Activated T-helper 2 cell treated with anti-CD3 and anti-CD28 coated beads, Interferon-gamma antibody, Interleukin-2, Interleukin-4, amounts not matched to agents 10 μg/mL and 5 μg/mL and 100 μg/mL, durations not matched to agents 14 hours and 24 hours and 36 hours (primary cell): Measurements from ENCODE around the gene ZNF486. TPM values are rescaled to one million over a fixed set of nuclear protein-coding genes. Genes with fewer than 3 reads are reported as not detected.
"Not testable (repeated sequence)": the region's sequence is repeated elsewhere in the genome, so short reads cannot be mapped to it uniquely, and the experiment has no call there.

ENCODE experiments used
- DNase-seq: peaks from one replicate; pipeline ENCODE4 v3.0.0; 2021; ENCODE audit warnings: low spot score
- H3K27ac Mint-ChIP-seq: one replicate; pipeline ENCODE4 v1.8.0; 2021; ENCODE audit warnings: mixed read lengths
- H3K27me3 Mint-ChIP-seq: one replicate; pipeline ENCODE4 v1.8.0; 2021; ENCODE audit warnings: low read depth, mixed read lengths
- H3K36me3 Mint-ChIP-seq: one replicate; pipeline ENCODE4 v1.8.0; 2021; ENCODE audit warnings: low read depth, mixed read lengths
- H3K4me1 Mint-ChIP-seq: one replicate; pipeline ENCODE4 v1.8.0; 2021; ENCODE audit warnings: low read depth, mixed read lengths
- H3K4me3 Mint-ChIP-seq: one replicate; pipeline ENCODE4 v1.8.0; 2021; ENCODE audit warnings: low read depth, mild to moderate bottlenecking, moderate library complexity, mixed read lengths
- H3K9me3 Mint-ChIP-seq: one replicate; pipeline ENCODE4 v1.8.0; 2021; ENCODE audit warnings: mixed read lengths
- intact Hi-C: fragments of 100-400 bp; cut with micrococcal nuclease; formaldehyde crosslinking; loops from one replicate; pipeline ENCODE4 v1.15.1; 2023
- total RNA-seq: library from RNA; stranded (reverse); gene quantifications from 2 replicates; pipeline ENCODE4 v1.2.3, GENCODE V29; 2022

The ZNF486 gene
- total RNA-seq, 1 donor from 2014 or later, result 4.2 TPM

- intact Hi-C loops, result no loop called here
- Mint-ChIP-seq H3K36me3 (no peaks in the 10 kb centered on the region), H3K9me3 (peaks cover 36% of the 10 kb centered on the region), H3K4me3 (no peak overlapping the region), H3K27me3 (no peaks in the 10 kb centered on the region), H3K27ac (no peak overlapping the region), H3K4me1 (no peaks in the 10 kb centered on the region)
- no peak for DNase-seq
These were observed 76.6 kb downstream of the ZNF486 start for GRCh38 chr19:20243629-20244028.

DNA sequence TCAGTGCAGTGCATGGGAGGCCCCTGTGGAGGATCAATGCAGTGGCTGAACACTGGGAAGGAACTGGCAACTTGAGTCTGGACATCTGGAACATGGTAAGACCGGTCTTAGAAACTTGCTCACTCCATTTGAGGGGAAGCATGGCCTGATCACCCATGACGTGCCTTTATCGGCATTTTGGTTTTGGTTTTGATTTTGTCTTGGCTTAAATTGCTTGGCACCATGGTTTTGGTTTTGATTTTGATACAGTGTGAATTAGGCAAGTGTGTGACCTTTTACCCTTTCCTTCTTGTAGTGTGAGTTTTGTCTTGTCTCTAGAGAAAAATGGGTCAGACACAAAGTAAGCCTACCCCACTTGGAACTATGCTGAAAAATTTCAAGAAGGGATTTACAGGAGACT is 77.3 kb downstream of the ZNF486 start:
- intact Hi-C loops, result no loop called here
- DNase-seq, result no peak
- H3K36me3 Mint-ChIP-seq, result no peaks in the 10 kb centered on the region
- H3K27ac Mint-ChIP-seq, result no peak overlapping the region
- H3K4me3 Mint-ChIP-seq, result no peak overlapping the region
- peaks cover 32% of the 10 kb centered on the region for H3K9me3 Mint-ChIP-seq
- no peaks in the 10 kb centered on the region for H3K4me1 Mint-ChIP-seq
- H3K27me3 Mint-ChIP-seq, result no peaks in the 10 kb centered on the region

DNA sequence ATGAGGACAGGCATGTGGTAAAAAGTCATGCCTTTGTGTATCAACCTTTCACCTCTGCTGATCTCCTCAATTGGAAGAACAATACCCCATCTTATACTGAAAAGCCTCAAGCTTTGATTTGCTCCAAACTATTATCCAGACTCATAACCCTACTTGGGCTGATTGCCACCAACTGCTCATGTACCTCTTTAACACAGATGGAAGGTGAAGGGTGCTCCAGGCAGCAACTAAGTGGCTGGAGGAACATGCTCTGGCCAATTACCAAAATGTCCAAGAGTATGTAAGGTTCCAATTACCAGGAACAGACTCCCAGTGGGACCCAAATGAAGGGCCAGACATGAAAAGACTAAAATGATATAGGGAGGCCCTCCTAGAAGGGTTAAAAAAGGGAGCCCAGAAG is 78.3 kb downstream of the ZNF486 start:
- Mint-ChIP-seq H3K4me1 (no peaks in the 10 kb centered on the region), H3K9me3 (peaks cover 28% of the 10 kb centered on the region), H3K27ac (no peak overlapping the region), H3K4me3 (no peak overlapping the region), H3K27me3 (no peaks in the 10 kb centered on the region), H3K36me3 (no peaks in the 10 kb centered on the region)
- intact Hi-C loops, result no loop called here
- no peak for DNase-seq

DNA sequence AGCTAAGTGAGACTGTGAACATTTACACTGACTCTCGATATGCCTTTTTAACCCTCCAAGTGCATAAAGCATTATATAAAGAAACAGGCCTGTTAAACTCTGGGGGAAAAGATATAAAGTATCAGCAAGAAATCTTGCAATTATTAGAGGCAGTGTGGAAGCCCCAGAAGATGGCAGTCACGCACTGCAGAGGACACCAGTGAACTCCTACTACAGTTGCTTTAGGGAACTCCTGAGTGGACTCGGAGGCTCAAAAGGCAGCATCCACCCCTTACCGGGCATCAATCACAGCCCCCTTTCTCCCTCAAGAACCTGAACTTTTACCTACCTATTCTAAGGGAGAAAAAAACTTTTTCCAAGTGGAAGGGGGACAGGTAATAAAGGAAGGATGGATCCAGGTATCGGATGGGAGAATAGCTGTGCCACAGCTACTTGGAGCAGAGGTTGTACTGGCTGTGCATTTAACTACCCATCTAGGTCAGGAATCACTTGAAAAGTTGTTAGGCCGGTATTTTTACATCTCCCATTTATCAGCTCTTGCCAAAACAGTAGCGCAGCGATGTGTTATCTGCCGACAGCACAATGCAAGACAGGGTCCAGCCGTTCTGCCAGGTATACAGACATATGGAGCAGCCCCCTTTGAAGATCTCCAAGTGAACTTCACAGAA is 80.1 kb downstream of the ZNF486 start:
- no peaks in the 10 kb centered on the region for H3K4me1 Mint-ChIP-seq
- H3K9me3 Mint-ChIP-seq, result peaks cover 29% of the 10 kb centered on the region
- intact Hi-C loops, result no loop called here
- H3K27me3 Mint-ChIP-seq, result no peaks in the 10 kb centered on the region
- no peak overlapping the region for H3K27ac Mint-ChIP-seq
- H3K4me3 Mint-ChIP-seq, result no peak overlapping the region
- no peak for DNase-seq
- H3K36me3 Mint-ChIP-seq, result no peaks in the 10 kb centered on the region

DNA sequence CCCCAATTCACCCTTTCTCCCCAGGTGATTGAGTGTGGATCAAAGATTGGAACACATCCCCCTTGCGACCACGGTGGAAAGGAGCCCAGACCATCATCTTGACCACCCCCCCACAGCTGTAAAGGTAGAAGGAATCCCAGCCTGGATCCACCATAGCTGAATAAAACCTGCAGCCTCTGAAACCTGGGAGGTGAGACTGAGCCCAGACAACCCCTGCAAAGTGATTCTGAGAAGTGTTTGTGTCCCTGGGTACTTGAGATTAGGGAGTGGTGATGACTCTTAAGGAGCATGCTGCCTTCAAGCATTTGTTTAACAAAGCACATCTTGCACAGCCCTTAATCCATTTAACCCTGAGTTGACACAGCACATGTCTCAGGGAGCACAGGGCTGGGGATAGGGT is 81.2 kb downstream of the ZNF486 start:
- H3K36me3 Mint-ChIP-seq, DNase-seq, H3K4me3 Mint-ChIP-seq, H3K27me3 Mint-ChIP-seq, H3K27ac Mint-ChIP-seq, intact Hi-C loops, H3K4me1 Mint-ChIP-seq: not testable (repeated sequence)
- H3K9me3 Mint-ChIP-seq, result peaks cover 29% of the 10 kb centered on the region

Other genes starting within 250 kb of the ZNF486 start
- gene ZNF682, start 127.7 kb upstream of the ZNF486 start, total RNA-seq, result 4.8 TPM in 2 replicates
- gene ZNF90, start 89.2 kb upstream of the ZNF486 start, total RNA-seq, result 3.2 and 5.1 TPM in 2 replicates